HPDE6-E6E7 (cell line): ENCODE data around the gene JMJD8.

Experiments used
- DNase-seq: peaks from one replicate; pipeline ENCODE4 v3.0.0; 2011; ENCODE audit warnings: missing footprints; ENCODE audit errors: extremely low spot score

The JMJD8 gene

GRCh38 chr16:689175-689897, 5.2 kb upstream of the JMJD8 start:
- DNase-seq, result no peak

DNA sequence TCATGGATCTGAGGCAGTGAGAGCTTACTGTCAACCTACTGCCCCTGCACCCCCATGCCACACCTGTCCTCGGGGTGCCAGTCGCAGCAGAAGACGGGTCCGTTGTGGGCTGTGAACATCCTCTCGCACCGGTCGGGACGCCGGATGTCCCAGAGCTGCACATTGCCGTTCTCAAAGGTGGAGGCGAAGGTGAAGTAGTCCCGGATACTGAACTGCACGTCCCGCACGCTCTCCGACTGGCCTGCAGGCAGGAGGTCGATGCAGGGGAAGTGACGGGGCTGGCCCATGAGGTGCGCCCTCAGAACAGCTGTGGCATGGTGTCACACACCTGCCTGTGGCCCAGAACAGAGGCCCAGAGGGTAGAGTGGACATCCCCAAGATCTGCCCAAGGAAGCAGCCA, 3.4 kb upstream of the JMJD8 start:
- no peak for DNase-seq

DNA sequence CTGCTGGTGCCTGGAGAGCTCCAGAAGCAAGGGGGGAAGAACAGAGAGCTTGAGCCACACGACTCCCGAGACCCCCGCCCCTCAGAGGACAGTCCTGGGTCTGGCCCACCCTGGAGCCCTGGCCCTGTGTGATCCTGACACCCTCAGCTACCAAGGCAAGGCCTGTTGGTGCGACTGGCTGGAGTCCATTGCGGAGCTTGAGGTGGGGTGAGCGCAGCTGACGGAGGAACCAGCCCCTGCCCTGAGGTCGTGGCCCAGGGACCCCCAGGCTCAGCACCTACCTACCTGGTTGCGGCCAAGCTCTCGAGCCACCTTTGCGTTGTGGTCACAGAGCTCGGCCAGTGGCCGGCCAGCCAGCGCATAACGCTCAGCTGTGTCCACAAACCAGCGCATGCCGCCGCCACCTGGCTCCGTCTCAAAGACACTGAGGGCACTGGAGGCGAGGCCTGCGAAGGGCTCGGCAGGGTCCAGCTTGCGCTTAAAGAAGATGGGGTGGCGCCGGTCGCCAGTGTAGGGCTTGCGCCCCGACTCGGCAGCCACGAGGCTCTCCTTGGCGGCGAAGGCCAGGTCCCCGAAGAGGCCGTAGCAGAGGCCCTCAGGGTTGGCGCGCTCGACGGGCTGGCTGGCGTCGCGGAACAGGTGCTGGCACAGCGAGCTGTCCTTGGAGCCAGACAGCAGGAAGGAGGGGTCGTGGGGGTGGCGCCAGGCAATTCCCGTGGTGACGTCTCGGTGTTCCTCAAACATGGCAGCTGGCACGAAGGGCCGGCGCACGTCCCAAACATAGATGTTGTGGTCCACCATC, 2.5 kb upstream of the JMJD8 start:
- DNase-seq, result no peak

DNA sequence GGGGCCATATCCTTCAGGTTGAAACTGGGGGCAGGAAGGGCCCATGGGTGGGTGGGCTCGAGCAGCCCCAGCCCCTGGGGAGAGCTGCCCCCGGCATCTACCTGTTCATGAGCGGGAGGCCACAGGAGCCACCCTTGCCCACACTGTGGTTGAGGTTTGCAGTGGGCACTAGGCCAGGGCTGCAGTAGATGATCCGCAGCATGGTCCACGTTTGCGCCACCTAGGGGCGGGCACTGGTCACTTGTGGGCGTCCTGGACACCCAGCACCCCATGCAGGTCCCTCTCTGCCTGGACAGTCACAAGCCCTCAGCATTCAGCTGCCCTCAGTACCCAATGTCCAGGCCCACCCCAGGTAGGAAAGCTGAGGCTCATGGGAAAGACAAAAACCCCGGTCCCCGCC, 1.8 kb upstream of the JMJD8 start:
- no peak for DNase-seq

GRCh38 chr16:684961-685696, 995 bp upstream of the JMJD8 start:
- no peak for DNase-seq

DNA sequence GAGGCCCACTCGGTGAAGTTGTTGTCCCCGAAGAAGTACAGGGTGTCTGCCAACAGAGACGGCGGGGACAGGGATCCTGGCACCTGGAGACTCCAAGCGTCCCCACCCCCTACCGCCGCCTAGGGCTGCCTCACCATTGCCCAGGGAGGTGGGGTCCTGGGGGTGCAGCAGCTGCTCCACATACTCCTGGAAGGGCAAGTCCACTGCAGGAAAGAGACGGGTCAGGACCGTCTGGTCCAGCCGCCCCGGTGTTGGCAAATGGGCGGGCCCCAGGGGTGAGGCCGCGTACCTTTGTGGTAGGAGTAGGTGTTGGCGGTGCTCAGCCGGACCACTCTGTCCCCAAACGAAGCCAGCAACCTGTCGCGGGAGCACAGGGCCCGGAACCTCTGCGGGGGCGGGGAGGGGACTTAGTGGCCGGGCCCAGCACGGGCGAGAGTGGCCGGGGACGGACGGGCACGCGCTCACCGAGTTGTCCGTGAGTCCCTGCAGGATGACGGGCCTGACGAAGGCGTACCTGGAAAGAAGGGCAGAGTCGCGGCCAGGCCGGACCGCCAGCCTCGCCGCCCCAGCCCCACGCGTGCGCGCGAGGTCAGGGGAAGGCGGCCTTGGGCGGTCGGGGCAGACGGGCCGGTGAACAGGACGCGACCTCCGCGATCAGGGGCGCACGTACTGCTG, 601 bp downstream of the JMJD8 start:
- DNase-seq, result no peak

- DNase-seq, result no peak
These were observed 1.4 kb downstream of the JMJD8 start for GRCh38 chr16:682493-683395.

DNA sequence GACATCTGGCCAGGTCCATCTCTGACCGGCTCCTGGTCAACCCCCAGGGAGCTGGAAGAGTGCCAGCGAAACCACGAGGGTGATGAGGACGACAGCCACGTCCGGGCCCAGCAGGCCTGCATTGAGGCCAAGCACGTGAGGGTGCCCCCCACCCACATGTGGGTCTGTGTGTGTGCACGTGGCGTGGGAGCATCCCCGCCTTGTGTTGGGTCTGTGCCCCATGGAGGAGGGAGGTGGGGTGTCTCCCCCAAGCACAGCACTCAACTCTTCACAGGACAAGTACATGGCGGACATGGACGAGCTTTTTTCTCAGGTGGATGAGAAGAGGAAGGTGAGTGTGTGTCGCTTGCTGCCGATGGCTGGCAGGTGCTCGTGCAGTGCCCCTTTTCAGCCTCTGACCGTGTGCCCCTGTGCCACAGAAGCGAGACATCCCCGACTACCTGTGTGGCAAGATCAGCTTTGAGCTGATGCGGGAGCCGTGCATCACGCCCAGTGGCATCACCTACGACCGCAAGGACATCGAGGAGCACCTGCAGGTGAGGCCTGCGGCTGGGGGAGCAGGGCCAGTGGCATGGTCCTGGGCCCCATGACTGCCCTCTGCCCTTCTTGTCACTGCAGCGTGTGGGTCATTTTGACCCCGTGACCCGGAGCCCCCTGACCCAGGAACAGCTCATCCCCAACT, 2.2 kb downstream of the JMJD8 start:
- DNase-seq, result no peak

GRCh38 chr16:680967-681745, 3.0 kb downstream of the JMJD8 start:
- DNase-seq, result no peak

GRCh38 chr16:680625-680945, 3.5 kb downstream of the JMJD8 start:
- no peak for DNase-seq

GRCh38 chr16:679814-680624, 4.1 kb downstream of the JMJD8 start, which contains the start of gene STUB1:
Gene STUB1 (plus strand): TSS chr16:680410. CDS start chr16:680526, 116 bp downstream.
- DNase-seq, result peak; percentile 76

- no peak for DNase-seq
These were observed 5.0 kb downstream of the JMJD8 start for GRCh38 chr16:678858-679813.

GRCh38 chr16:678209-678857, 5.8 kb downstream of the JMJD8 start:
- no peak for DNase-seq

DNA sequence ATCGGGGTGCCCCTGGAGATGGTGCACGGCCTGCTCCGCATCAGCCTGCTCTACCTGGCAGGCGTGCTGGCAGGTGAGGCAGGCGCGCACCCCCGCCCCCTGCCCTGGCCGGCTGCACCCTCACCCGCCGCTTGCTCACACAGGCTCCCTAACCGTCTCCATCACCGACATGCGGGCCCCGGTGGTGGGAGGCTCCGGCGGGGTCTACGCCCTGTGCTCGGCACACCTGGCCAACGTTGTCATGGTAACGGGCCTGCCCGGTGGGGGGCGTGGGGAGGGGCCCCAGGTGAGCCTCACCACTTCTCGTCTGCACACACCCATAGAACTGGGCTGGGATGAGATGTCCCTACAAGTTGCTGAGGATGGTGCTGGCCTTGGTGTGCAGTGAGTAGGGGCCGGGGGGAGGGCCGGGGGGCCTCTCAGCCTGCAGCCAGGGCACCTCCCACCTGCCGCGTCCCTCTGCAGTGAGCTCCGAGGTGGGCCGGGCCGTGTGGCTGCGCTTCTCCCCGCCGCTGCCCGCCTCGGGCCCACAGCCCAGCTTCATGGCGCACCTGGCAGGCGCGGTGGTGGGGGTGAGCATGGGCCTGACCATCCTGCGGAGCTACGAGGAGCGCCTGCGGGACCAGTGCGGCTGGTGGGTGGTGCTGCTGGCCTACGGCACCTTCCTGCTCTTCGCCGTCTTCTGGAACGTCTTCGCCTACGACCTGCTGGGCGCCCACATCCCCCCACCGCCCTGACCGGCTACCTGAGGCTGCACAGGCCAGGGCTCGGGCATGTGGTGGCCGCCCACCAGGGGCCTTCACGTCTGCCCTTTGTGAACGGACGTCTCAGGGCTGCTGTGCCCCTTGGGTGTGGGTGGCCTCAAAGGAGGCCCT, 6.6 kb downstream of the JMJD8 start:
- no peak for DNase-seq

- DNase-seq, result peak; percentile 91
These were observed 7.2 kb downstream of the JMJD8 start for GRCh38 chr16:676913-677312.

DNA sequence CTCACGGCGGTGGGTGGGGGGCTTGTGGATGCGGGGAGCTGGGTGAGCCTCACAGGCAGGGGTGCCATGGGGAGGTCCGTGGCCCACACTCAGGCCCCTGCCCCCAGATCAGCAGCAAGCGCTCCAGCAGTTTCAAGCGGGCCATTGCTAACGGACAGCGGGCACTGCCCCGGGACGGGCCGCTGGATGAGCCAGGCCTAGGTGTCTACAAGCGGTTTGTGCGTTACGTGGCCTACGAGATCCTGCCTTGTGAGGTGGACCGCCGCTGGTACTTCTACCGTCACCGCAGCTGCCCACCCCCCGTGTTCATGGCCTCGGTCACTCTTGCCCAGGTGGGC, 7.6 kb downstream of the JMJD8 start:
- no peak for DNase-seq
